GM18498 (cell line): ENCODE results near the gene NPR2.

Experiments used
- ATAC-seq: cut with Tn5 transposase; IDR thresholded peaks from one replicate; pipeline ENCODE4 v1.9.1; 2021; ENCODE audit warnings: mild to moderate bottlenecking, moderate library complexity; ENCODE audit not compliant: unreplicated experiment

The NPR2 gene

GRCh38 chr9:35829084-35829763 lies 37.8 kb downstream of the NPR2 start, which contains the start of gene TMEM8B:
Gene TMEM8B, plus strand, starts transcription at chr9:35829228. Its CDS starts 220 bp downstream, at chr9:35829448.
- peak; percentile 77 for ATAC-seq

GRCh38 chr9:35829764-35830096 lies 38.3 kb downstream of the NPR2 start:
- ATAC-seq, result no peak

GRCh38 chr9:35831040-35831439 lies 39.6 kb downstream of the NPR2 start:
- no peak for ATAC-seq

- ATAC-seq, result no peak
These were observed 41.4 kb downstream of the NPR2 start for GRCh38 chr9:35832814-35833213.

GRCh38 chr9:35834260-35835215 lies 43.1 kb downstream of the NPR2 start:
- ATAC-seq, result no peak

- ATAC-seq, result no peak
These were observed 43.8 kb downstream of the NPR2 start for GRCh38 chr9:35835216-35835632.

GRCh38 chr9:35835766-35836165 lies 44.4 kb downstream of the NPR2 start:
- ATAC-seq, result no peak

GRCh38 chr9:35836595-35836994 lies 45.2 kb downstream of the NPR2 start:
- no peak for ATAC-seq

GRCh38 chr9:35839926-35840325 lies 48.5 kb downstream of the NPR2 start:
- ATAC-seq, result no peak

GRCh38 chr9:35840881-35841644 lies 49.7 kb downstream of the NPR2 start:
- no peak for ATAC-seq

GRCh38 chr9:35841645-35841900 lies 50.2 kb downstream of the NPR2 start:
- ATAC-seq, result no peak

GRCh38 chr9:35842020-35842745 lies 50.8 kb downstream of the NPR2 start:
- peak; percentile 12 for ATAC-seq

GRCh38 chr9:35842795-35843194 lies 51.4 kb downstream of the NPR2 start:
- ATAC-seq, result peak; percentile 67

GRCh38 chr9:35844628-35845270 lies 53.4 kb downstream of the NPR2 start:
- no peak for ATAC-seq

GRCh38 chr9:35845824-35846771 lies 54.7 kb downstream of the NPR2 start:
- no peak for ATAC-seq

GRCh38 chr9:35847792-35848572 lies 56.6 kb downstream of the NPR2 start:
- peak; percentile 98 for ATAC-seq

GRCh38 chr9:35852267-35852815 lies 61.0 kb downstream of the NPR2 start:
- ATAC-seq, result no peak
